AG09319 (cell line): ENCODE data around the gene ATG2B.
A peak's percentile ranks its signal among the peaks of the same experiment; 100 is the strongest.

Experiments
- DNase-seq: peaks from one replicate; pipeline ENCODE4 v3.0.0-alpha.2; 2010; ENCODE audit warnings: low read depth; ENCODE audit errors: extremely low read depth
- CTCF ChIP-seq: IDR thresholded peaks from 2 replicates; pipeline ENCODE4 v1.5.1; 2011; ENCODE audit warnings: low read depth, mild to moderate bottlenecking, inconsistent platforms, low read length, moderate library complexity

The ATG2B gene

GRCh38 chr14:96267916-96268315 is 95.2 kb downstream of the ATG2B start:
- TF ChIP-seq CTCF = no peak
- DNase-seq = no peak

DNA sequence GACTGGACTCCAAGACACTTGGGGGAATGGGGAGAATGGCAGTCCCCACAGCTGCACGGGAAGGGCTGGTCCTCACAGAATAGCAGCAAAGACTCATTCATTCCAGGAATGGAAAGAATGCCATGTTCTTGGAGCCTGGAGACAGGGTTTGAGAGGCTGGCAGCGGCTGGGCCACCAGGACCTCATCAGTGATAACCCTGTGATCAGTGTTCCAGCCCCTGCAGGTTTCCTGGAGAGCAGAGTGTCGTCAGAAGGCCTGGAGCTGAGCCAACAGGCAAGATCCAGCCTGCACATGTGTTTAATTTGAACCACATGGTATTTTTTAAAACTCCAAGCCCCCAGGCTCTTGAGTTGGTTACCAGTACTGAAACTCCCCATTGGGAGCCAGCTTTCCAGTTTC is 95.8 kb downstream of the ATG2B start:
- TF ChIP-seq CTCF = no peak
- peak; percentile 83 for DNase-seq

GRCh38 chr14:96265383-96266095 is 97.6 kb downstream of the ATG2B start:
- no peak for DNase-seq
- TF ChIP-seq CTCF = no peak

- DNase-seq = no peak
- TF ChIP-seq CTCF = peak; percentile 50
Measured at GRCh38 chr14:96264853-96265252, 98.3 kb downstream of the ATG2B start.

DNA sequence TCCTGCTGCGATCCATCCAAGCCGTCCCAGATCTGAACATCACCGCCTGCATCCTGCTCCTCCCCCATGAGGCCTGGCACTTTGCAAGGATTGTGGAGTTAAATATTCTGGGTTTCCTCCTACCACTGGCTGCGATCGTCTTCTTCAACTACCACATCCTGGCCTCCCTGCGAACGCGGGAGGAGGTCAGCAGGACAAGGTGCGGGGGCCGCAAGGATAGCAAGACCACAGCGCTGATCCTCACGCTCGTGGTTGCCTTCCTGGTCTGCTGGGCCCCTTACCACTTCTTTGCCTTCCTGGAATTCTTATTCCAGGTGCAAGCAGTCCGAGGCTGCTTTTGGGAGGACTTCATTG is 99.0 kb downstream of the ATG2B start:
- TF ChIP-seq CTCF = no peak
- DNase-seq = no peak

GRCh38 chr14:96263347-96264199 is 99.6 kb downstream of the ATG2B start:
- no peak for TF ChIP-seq CTCF
- no peak for DNase-seq
